ENCODE data around the gene DACT3.

Gene DACT3

GRCh38 chr19:46665072-46665471, 4.1 kb upstream of the DACT3 start:
- TF ChIP-seq CTCF (IDR thresholded peaks at IDR 0.05; ENCODE audit: low read depth, low read length): no peak
- DNase-seq (ENCODE audit: low read depth in 2 of 2): no peak
- H3K4me3 ChIP-seq (replicated peaks in 1 of 2; ENCODE audit: low read depth in 2 of 2, low read length in 2 of 2): no peak overlapping the region

GRCh38 chr19:46661735-46662592, 982 bp upstream of the DACT3 start:
- peak overlapping the region; percentile 29 to 49 for H3K4me3 ChIP-seq (replicated peaks in 1 of 2; ENCODE audit: low read depth in 2 of 2, low read length in 2 of 2)
- TF ChIP-seq CTCF (IDR thresholded peaks at IDR 0.05; ENCODE audit: low read depth, low read length): peak; percentile 96
- peak; percentile 95 for DNase-seq (ENCODE audit: low read depth in 2 of 2)

GRCh38 chr19:46660551-46661019, 397 bp downstream of the DACT3 start:
- TF ChIP-seq CTCF (IDR thresholded peaks at IDR 0.05; ENCODE audit: low read depth, low read length): no peak
- H3K4me3 ChIP-seq (replicated peaks in 1 of 2; ENCODE audit: low read depth in 2 of 2, low read length in 2 of 2): peak overlapping the region; percentile 58 to 73
- DNase-seq (ENCODE audit: low read depth in 2 of 2): no peak

- DNase-seq (ENCODE audit: low read depth in 2 of 2): peak in 1 of 2 donors; percentile 41
- H3K4me3 ChIP-seq (replicated peaks in 1 of 2; ENCODE audit: low read depth in 2 of 2, low read length in 2 of 2): peak overlapping the region; percentile 58 to 73
- no peak for TF ChIP-seq CTCF (IDR thresholded peaks at IDR 0.05; ENCODE audit: low read depth, low read length)
These were observed 919 bp downstream of the DACT3 start for GRCh38 chr19:46660008-46660517.

GRCh38 chr19:46659151-46660007, 1.6 kb downstream of the DACT3 start:
- no peak for TF ChIP-seq CTCF (IDR thresholded peaks at IDR 0.05; ENCODE audit: low read depth, low read length)
- no peak for DNase-seq (ENCODE audit: low read depth in 2 of 2)
- peak overlapping the region; percentile 58 to 73 for H3K4me3 ChIP-seq (replicated peaks in 1 of 2; ENCODE audit: low read depth in 2 of 2, low read length in 2 of 2)

- no peak for DNase-seq (ENCODE audit: low read depth in 2 of 2)
- TF ChIP-seq CTCF (IDR thresholded peaks at IDR 0.05; ENCODE audit: low read depth, low read length): no peak
- H3K4me3 ChIP-seq (replicated peaks in 1 of 2; ENCODE audit: low read depth in 2 of 2, low read length in 2 of 2): no peak overlapping the region
These were observed 4.4 kb downstream of the DACT3 start for GRCh38 chr19:46656541-46656940.

All from cardiac fibroblast (primary cell).